Measurements from ENCODE around the gene MASP1.
A peak's percentile ranks its signal among the peaks of the same experiment; 100 is the strongest.

The MASP1 gene

DNA sequence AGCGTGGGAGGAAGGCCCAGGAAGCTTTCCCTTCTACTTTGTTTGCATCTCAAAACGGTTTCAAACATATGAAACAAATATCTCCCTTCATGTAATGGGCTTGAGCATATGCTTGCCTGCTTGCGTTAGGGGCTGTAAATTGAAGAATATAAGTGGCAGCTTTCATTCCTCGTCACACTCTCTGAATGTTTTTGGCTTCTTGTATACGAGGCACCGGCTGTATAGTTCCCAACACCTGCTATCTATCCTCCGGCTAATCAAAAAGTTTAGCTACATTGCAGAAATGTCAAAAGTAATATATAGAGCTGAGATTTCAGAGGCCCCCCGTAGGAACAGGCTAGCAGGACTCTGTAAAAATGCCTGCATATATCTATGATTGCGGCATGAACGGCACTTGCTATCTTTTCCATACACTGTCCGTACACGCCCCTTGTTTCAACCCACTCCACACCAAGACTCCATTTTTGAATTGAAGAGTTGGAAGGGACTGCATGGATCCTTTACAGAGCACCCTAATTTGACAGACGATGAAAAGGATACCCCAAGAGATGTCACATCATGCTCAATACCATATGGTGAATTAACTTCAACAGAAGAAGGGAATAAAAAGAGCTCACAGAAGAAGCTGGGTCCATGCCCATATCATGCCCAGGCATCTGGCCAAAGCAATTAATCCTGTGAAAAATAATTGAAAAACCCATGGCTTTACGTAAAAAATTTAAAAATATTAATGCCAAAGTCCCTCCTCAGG lies 2.5 kb downstream of the MASP1 start:
- no peaks in the 10 kb centered on the region for H3K36me3 ChIP-seq (replicated peaks)
- DNase-seq, result no peak
- TF ChIP-seq, protein P1, sequence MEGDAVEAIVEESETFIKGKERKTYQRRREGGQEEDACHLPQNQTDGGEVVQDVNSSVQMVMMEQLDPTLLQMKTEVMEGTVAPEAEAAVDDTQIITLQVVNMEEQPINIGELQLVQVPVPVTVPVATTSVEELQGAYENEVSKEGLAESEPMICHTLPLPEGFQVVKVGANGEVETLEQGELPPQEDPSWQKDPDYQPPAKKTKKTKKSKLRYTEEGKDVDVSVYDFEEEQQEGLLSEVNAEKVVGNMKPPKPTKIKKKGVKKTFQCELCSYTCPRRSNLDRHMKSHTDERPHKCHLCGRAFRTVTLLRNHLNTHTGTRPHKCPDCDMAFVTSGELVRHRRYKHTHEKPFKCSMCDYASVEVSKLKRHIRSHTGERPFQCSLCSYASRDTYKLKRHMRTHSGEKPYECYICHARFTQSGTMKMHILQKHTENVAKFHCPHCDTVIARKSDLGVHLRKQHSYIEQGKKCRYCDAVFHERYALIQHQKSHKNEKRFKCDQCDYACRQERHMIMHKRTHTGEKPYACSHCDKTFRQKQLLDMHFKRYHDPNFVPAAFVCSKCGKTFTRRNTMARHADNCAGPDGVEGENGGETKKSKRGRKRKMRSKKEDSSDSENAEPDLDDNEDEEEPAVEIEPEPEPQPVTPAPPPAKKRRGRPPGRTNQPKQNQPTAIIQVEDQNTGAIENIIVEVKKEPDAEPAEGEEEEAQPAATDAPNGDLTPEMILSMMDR (IDR thresholded peaks at IDR 0.05; ENCODE audit: low read depth, low read length, missing control alignments), result no peak
- H3K4me3 ChIP-seq (ENCODE audit: low read depth, low read length), result no peak overlapping the region
- in situ Hi-C loops (cut with HindIII; ENCODE audit: low pct_ligation_motif_present, low sequenced_read_pairs), result no loop called here
- H3K27me3 ChIP-seq (replicated peaks), result no peaks in the 10 kb centered on the region
- no peak overlapping the region for H3K27ac ChIP-seq

DNA sequence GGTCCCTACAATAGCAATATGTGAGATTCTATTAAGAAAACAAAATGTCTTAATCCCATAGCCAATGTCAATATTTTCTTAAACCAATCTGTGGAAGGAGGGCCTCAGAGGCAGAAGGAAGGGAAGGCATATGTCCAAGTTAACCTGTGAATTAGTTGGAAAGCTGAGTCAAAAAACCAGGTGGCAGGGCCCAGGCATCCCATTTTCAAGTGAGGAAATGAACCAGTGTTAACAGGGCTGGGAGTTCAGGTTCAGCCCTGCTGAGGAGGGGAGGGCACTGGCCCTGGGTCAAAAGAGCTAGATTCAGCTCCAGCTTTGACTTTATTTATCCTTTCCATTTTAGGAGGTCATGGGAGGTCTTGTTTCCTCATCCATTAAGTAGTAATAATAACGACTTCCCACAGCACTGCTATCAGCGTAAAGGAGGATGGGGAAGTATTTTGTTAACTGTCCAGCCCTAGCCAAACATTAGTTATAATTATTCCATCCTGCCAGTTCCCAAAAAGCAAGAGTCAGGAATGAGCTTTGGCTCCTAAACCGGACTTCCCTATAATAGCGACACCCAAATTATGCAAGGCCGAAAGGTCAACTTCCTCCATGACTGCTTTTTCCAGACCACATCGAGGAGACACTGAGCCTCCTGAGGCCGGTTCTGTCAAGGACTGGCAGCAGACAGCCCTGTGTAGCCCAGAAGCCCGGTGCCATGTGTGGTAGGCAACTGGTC lies 3.2 kb downstream of the MASP1 start:
- no peak overlapping the region for H3K27ac ChIP-seq
- DNase-seq, result no peak
- TF ChIP-seq, protein P1 (IDR thresholded peaks at IDR 0.05; ENCODE audit: low read depth, low read length, missing control alignments), result no peak
- no peaks in the 10 kb centered on the region for H3K27me3 ChIP-seq (replicated peaks)
- in situ Hi-C loops (cut with HindIII; ENCODE audit: low pct_ligation_motif_present, low sequenced_read_pairs), result no loop called here
- no peaks in the 10 kb centered on the region for H3K36me3 ChIP-seq (replicated peaks)
- no peak overlapping the region for H3K4me3 ChIP-seq (ENCODE audit: low read depth, low read length)

GRCh38 chr3:187287256-187287655 lies 4.3 kb downstream of the MASP1 start:
- Histone ChIP-seq H3K27me3 (replicated peaks) (no peaks in the 10 kb centered on the region), H3K27ac (no peak overlapping the region), H3K36me3 (replicated peaks) (no peaks in the 10 kb centered on the region), H3K4me3 (ENCODE audit: low read depth, low read length) (no peak overlapping the region)
- in situ Hi-C loops (cut with HindIII; ENCODE audit: low pct_ligation_motif_present, low sequenced_read_pairs), result no loop called here
- TF ChIP-seq, protein P1 (IDR thresholded peaks at IDR 0.05; ENCODE audit: low read depth, low read length, missing control alignments), result no peak
- DNase-seq, result no peak

DNA sequence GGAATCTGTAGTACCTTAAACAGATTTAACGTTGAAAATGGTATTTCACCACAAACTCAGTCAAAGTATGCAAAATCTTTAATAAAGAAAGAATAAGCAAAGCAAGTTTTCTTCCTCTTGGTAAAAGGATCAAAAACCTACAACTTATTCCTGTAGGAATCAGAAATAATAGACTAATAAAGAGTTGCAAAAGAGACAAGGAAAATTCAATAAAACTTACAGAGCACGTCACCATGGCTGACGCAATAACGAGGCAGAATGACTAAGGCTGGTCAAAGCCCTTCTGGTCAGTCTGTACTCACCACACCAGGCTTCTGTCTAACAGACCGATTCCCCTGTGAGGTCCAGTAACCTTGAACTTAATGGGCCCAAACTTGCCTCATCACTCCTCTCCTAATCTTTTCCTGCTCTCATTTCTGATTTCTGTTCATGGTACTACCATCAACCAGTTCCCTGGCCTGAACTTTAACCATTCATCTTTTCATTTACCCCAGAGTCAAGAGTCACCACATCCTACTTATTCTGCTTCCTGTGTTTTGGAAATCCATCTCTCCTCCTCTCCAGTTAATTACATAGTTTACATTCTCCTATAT lies 5.0 kb downstream of the MASP1 start:
- DNase-seq, result peak; percentile 57
- Histone ChIP-seq H3K4me3 (ENCODE audit: low read depth, low read length) (no peak overlapping the region), H3K27ac (no peak overlapping the region), H3K27me3 (replicated peaks) (no peaks in the 10 kb centered on the region), H3K36me3 (replicated peaks) (no peaks in the 10 kb centered on the region)
- in situ Hi-C loops (cut with HindIII; ENCODE audit: low pct_ligation_motif_present, low sequenced_read_pairs), result no loop called here
- TF ChIP-seq, protein P1 (IDR thresholded peaks at IDR 0.05; ENCODE audit: low read depth, low read length, missing control alignments), result no peak

DNA sequence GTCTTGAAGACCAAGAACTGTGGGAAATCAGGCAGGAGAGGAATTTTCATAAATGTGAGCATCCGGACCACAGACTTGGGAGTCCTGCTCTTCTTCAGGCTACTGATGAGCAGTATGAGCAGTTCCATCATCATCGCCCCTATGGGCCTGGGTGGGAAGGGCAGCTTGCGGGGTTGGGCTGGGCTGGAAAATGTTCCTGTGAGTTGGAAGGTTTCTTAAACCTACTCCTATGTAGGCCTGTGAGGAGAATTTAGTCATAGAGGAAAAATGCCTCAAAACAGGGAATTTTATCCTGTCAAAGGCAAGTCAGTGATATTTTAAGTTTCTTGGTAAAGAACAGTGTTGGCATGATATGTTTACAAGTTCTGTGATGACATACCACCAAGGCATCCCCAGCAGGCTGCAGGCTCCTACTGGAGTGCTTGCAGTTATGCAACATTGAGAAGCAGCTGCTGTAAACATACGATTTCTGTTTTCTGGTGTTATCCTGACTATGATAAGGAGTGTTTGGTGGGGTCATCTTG lies 10.3 kb downstream of the MASP1 start:
- peak; percentile 52 for DNase-seq
- TF ChIP-seq, protein P1 (IDR thresholded peaks at IDR 0.05; ENCODE audit: low read depth, low read length, missing control alignments), result peak; percentile 30
- Histone ChIP-seq H3K4me3 (ENCODE audit: low read depth, low read length) (no peak overlapping the region), H3K36me3 (replicated peaks) (no peaks in the 10 kb centered on the region), H3K27ac (no peak overlapping the region), H3K27me3 (replicated peaks) (no peaks in the 10 kb centered on the region)
- in situ Hi-C loops (cut with HindIII; ENCODE audit: low pct_ligation_motif_present, low sequenced_read_pairs), result no loop called here
